HG03196 (cell line): ENCODE data around the gene CLEC2D.
"Not testable (repeated sequence)": the region's sequence is repeated elsewhere in the genome, so short reads cannot be mapped to it uniquely, and the experiment has no call there.

Source experiments
- ATAC-seq: cut with Tn5 transposase; IDR thresholded peaks from one replicate; pipeline ENCODE4 v1.9.1; 2021; ENCODE audit not compliant: unreplicated experiment

CLEC2D gene

DNA sequence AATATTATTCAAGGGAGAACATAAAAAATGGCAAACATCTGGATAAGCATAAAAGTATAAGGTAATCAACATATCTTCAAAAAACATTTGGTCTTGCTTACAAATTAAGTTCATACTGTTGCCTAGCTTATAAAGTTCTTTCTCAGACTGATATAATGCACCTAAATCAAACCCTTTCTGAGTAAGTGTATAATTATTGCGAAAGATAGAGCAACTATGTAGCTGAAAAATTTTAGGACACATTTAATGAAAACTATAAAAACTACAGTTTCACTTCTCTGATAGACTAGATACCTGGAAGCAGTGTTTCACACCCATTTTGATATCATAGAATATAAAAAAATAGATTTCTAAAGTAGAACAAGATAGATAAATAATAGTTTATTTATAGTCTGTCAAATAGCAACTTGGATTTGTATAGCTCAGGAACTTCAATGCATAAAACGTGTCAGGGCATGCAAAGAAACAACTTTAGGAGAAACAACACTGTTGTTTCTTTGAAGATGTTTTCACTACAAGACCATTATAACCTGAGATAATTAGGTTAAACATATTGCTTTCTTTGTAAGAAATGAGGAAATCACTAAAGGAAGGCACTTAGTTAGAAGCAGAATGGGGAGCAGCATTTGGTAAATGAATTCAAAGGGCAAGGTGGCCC is 55.8 kb downstream of the CLEC2D start:
- no peak for ATAC-seq

DNA sequence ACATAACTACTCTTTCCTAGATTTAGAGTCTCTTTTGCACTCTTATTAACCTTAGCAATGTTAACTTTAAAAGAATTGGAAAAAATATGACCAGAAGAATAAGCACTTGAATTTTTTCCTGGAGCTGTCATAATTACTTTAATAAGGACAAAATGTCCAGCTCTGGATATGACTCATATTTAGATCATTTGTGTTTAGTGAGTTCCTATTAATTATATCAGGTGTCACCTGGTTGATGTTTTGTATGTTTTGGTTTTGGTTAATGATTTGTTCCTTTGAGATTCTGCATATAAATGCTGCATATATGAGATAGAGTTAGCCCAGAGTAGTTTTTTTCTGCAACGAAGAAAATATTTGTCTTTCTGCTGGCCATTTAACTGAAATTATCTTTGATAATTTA is 58.3 kb downstream of the CLEC2D start:
- ATAC-seq: no peak

DNA sequence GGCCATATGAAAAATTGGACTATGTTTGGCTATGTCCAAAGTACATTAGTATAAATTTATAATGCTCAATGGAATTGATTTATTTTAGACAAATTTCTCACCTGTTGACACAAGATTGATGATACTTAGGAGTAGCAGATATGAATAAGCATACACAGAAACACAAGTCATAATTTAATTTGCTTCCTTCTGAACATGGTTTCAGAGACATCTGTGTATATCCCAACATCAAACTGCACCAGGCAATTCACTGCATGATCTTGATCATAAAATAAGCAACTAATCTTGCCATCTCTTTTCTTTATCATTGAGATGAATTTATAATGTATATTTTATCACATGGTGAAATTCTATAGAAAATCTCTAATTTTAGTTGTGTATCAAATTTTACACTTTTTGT is 59.6 kb downstream of the CLEC2D start:
- ATAC-seq: no peak

DNA sequence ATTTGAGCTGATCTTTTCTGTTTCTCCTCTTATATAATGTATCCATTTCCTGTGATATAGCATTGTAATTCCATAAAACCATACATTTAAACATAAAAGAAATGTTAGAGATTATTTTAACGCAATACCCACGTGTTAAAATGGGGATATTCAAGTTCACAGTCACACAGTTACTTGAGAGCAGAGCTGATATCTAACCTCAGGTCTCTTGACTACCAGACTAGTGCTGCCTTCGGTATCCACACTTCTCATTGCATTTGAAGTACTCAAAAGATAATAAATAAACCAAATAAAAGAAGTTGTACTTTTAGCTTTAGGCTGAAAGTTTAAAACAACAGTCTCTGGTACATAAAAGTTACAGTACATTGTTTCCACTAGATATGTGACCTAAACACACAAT is 60.5 kb downstream of the CLEC2D start:
- ATAC-seq: no peak

DNA sequence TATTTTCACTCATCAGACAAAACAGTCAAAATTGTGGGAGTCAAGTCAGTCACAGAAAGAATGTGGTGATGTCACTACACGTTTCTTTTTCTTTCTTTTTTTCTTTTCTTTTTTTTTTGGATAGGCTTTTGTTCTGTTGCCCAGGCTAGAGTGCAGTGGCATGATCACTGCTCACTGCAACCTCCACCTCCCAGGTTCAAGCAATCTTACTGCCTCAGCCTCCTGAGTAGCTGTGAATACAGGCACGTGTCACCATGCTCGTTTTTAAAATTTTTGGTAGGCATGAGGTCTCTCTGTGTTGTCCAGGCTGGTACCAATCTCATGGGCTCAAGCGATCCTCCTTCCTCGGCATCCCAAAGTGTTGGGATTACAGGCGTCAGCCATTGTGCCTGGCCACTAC is 61.1 kb downstream of the CLEC2D start:
- no peak for ATAC-seq

DNA sequence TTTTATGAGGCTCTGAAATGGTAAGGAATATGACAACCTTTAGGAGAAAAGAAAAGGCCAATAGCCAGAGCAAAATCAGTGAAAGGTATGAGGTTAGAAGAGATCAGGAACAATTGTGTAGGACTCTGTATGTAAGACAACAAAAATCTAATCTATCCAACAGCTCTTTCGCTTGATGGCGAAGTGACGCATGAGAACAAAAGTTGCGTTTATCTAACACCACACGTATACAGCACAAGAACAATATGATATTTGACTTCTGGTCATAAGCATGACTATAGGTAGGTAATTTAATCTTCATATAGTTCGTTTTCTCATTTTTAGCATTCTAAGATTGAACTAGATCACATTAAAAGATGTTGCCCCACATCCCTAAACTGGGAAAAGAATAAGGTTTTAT is 61.9 kb downstream of the CLEC2D start:
- ATAC-seq: no peak

DNA sequence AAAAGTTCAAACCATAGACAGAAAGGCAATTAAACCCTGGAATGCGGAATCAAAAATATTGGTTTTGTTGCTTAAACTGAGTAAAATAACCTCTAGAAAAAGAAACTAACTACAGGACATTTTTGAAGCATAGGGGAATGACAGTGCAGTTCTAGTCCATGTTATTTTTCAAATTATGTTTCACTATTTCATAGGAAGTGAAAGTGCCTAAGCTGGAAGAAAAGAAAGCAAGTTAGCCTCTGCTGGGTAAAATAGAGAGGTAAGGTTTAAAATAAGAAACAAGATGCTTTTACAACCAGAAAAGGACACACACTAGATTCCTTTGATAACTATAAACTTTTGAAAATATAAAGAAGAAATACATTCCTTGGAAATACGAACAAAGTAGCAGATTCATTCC is 62.3 kb downstream of the CLEC2D start:
- ATAC-seq: no peak

DNA sequence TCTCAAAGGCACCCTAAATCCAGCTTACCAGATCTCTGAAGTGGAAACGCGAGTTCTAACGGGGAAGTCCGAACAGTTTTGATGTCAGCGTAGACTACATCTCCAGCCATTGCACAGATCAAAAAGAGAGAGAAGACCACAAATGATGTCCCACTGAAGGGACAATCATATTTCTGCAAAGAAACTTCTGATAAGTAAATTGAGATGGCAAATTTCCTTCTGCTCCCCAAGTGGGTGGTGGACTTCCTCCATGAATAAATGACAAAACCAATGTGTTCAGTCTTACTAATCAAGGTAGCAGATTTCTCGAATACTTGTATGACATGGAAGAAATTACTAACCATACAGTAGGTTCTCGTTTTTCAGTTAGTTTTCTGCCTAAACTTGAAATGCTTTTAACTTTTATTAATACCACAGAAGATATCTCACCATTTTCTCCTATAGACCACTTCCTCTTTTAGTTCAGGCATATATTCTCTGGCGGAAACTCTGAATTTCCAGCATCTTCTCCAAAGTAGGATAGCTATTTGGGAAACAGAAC is 63.5 kb downstream of the CLEC2D start, which contains the start of gene CLECL1:
Gene CLECL1 (minus strand): TSS at position 177 of the 541 bp plus-strand sequence.
- no peak for ATAC-seq

DNA sequence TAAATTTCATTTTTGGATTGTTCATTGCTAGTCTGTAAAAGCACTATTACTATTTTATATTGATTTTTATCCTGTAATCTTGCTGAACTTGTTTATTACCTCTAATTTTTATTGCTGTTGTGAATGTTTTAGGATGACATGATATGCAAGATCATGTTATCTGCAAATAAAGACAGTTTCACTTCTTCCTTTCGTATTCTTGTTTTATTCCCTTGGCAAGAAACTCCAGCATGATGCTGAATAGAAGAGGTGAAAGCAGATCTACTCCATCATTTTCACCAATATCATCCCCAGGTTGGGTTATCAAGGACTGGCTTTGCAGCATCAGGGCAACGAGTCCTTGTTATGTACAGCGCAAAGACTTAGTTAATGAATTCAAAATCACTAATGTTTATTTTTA is 66.1 kb downstream of the CLEC2D start:
- no peak for ATAC-seq

DNA sequence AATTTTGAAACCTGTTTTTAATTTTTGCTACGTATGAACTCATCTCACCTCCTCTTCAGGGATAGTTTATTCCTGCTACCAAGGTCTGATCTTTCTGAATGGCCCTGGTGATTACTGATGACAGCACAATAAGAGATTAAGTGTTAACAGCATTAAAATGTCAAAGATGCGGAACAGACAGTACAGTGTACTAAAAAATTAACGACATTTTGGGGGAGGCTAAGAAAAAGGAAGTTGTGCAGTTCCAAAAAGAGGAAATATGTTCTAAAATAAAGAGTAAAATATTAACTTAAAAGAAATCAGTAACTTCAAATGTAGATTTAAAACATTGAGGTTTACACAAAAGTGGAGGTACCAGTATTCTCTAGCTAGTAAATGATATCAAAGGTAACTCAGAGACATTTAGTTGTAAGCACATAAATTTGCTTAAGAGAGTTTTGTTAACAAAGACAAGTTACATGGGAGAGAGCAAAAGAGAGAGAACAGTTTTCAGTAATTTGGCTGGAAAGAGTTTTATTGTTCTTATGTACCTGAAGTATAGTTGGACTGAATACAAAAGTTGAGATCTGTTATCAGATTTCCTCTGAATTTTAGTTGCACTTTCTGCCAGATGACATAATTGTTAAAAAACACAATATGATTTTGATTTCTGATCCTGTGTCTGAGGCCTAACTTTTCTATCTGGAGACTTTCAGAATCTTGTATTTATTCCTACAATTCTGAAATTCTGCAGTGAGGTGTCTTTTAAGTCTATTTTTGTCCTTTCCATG is 67.6 kb downstream of the CLEC2D start:
- ATAC-seq: no peak

DNA sequence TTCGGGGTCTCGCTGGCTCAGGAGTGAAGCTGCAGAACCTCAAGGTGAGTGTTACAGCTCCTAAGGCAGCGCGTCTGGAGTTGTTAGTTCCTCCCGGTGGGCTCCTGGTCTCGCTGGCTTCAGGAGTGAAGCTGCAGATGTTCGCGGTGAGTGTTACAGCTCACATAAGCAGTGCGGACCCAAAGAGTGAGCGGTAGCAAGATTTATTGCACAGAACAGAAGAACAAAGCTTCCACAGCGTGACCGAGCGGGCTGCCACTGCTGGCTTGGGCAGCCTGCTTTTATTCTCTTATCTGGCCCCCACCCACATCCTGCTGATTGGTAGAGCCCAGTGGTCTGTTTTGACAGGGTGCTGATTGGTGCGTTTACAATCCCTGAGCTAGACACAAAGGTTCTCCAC is 69.4 kb downstream of the CLEC2D start:
- not testable (repeated sequence) for ATAC-seq

DNA sequence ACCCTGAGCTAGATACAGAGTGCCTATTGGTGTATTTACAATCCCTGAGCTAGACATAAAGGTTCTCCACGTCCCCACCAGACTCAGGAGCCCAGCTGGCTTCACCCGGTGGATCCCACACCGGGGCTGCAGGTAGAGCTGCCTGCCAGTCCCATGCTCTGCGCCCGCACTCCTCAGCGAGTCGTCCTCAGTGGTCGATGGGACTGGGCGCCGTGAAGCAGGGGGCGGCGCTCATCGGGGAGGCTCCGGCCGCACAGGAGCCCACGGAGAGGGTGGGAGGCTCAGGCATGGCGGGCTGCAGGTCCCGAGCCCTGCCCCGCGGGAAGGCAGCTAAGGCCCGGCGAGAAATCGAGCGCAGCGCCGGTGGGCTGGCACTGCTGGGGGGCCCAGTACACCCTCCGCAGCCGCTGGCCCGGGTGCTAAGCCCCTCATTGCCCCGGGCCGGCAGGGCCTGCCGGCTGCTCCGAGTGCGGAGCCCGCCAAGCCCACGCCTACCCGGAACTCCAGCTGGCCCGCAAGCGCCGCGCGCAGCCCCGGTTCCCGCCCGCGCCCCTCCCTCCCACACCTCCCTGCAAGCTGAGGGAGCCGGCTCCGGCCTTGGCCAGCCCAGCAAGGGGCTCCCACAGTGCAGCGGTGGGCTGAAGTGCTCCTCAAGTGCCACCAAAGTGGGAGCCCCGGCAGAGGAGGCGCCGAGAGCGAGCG is 70.0 kb downstream of the CLEC2D start:
- ATAC-seq: not testable (repeated sequence)

DNA sequence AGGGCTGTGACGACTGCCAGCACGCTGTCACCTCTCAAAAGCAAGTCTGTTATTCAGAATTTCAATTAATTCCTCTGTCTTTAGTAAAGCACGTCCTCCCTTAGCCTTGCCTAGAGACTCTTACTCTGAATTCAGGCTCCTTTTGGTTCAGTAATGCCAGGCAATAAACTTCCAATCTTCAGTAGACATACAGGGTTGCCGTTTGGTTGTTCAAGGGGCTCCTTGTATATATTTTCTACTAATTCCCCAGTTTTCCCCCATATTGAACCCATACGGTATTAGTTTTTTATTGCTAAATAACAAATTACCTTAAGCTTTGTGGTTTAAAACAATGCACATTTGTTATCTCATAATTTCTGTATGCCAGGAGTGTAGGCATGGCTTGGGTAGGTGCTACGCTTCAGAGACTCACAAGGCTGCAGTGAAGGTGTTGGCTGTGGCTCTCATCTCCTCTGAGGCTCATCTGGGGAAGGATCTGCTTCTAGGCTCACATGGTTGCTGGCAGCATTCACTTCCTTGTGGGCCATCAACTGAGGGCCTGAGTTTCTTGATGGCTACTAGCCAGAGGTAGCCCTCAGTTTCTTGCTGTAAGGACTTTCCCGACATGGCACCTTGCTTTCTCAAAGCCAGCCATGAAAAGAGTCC is 70.7 kb downstream of the CLEC2D start:
- ATAC-seq: no peak

DNA sequence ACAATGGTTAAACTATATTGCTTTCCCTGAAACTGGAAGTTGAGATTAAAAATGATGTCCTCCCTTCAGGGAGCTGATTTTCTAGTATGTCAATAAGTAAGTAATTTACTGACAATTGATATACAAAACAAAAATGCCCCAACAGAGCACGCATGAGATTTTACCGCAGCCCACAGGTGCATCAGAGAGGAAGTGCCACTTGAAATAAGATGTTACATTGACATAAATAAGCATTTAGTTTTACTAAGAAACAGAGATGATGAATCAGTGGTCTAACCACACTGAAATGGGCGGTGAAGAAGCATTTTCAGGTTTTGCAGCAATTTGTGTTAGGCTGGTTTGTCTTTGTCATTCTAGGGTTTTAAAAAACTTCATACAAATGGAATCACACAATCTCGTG is 72.2 kb downstream of the CLEC2D start:
- ATAC-seq: peak; percentile 87

DNA sequence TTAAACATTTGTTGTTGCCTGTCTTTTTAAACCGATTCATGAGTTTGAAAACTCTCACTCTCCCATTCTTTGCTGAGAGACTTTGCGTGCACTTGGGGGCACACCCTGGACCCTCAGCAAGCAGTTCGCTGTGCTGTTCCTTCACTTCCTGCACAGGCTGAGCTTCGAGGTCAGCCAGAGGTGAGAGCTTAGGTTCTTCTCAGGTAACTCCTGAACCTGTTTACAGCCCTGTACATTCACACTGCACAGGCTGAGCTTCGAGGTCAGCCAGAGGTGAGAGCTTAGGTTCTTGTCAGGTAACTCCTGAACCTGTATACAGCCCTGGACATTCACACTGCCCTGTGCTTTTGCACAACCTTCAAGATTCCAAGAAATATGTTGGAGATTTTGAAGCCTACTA is 73.1 kb downstream of the CLEC2D start:
- no peak for ATAC-seq

DNA sequence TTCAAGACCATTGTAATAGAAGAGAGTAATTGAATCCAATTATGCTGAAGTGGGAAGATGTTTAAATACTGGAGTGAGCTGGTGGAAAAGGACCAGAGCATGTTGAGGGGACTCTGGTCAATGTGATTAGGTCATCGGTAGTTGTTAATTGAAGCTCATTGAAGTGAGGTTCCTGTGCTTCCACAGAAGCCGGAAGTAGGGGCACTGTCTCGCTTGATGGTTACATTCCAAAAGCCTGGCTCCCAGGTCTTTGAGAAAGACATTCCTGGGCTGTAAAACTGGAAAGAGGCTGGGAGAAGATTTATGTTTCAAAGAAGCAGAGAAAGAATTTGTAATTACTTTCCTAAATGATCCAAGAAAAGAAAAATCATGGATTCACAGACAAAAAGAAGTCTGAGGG is 75.7 kb downstream of the CLEC2D start:
- no peak for ATAC-seq
